Thyroid gland (tissue), 4 donors: ENCODE data around the gene DUSP15. TPM values are rescaled to one million over a fixed set of nuclear protein-coding genes. Genes with fewer than 3 reads are reported as not detected.

ENCODE experiments used
- DNase-seq, 2 donors: peaks; one replicate each; pipeline ENCODE4 v3.0.0-alpha.2; 2019
- H3K27ac ChIP-seq, 3 donors: fragments of 200-600 bp; sonication (generic); 1 replicate in 2 of 3; 2 replicates in 1 of 3; pipeline ENCODE4 v1.5.1; 2016 to 2019; ENCODE audit warnings: mild to moderate bottlenecking in 1 of 3, moderate library complexity in 1 of 3
- H3K27me3 ChIP-seq: fragments of 200-600 bp; sonication (generic); one replicate; pipeline ENCODE4 v1.5.1; 2019
- H3K36me3 ChIP-seq, 2 donors: fragments of 200-600 bp; sonication (generic); one replicate each; pipeline ENCODE4 v1.5.1; 2016 to 2019
- H3K4me1 ChIP-seq, 2 donors: fragments of 200-600 bp; sonication (generic); one replicate each; pipeline ENCODE4 v1.5.1; 2017 to 2019
- H3K4me3 ChIP-seq, 3 donors: fragments of 200-600 bp; sonication (generic); replicated peaks in 1 of 3; 1 replicate in 2 of 3; 2 replicates in 1 of 3; pipeline ENCODE4 v1.5.1; 2016; ENCODE audit warnings: mild to moderate bottlenecking in 1 of 3
- H3K9me3 ChIP-seq: fragments of 200-600 bp; sonication (generic); one replicate; pipeline ENCODE4 v1.5.1; 2017
- CTCF ChIP-seq, 6 experiments: fragments of 200-600 bp in 3 of 6; fragments of 450-650 bp in 3 of 6; sonication (generic) in 3 of 6; IDR thresholded peaks; one replicate each; pipeline ENCODE4 v1.5.1; 2016 to 2019; ENCODE audit warnings: antibody characterized with exemption in 6 of 6, mild to moderate bottlenecking in 2 of 6, inconsistent platforms in 1 of 6, moderate library complexity in 1 of 6
- POLR2A ChIP-seq, 2 donors: fragments of 450-650 bp; IDR thresholded peaks; one replicate each; pipeline ENCODE4 v1.6.1; 2017; ENCODE audit warnings: antibody characterized with exemption in 2 of 2, mild to moderate bottlenecking in 2 of 2, moderate library complexity in 1 of 2
- WGBS, 2 donors: methylation state at CpG; one replicate each; pipeline ENCODE4 v1.1.5; 2017; 5-methylcytosine and 5-hydroxymethylcytosine counted together
- intact Hi-C: fragments of 100-400 bp; cut with DNase I; formaldehyde crosslinking; loops from one replicate; pipeline ENCODE4 v1.15.1; 2023
- total RNA-seq, 4 donors: library from RNA; depleted of rRNA; stranded (reverse); fragments of >200 nt; gene quantifications; one replicate each; pipeline ENCODE4 v1.2.3, GENCODE V29; 2016

DUSP15 gene
- total RNA-seq, 4 donors from 2014 or later = 5.4 to 9.1 (median 7.0) TPM

- Histone ChIP-seq H3K27me3 (no peaks in the 10 kb centered on the region), H3K4me3 (no peak overlapping the region), H3K9me3 (no peaks in the 10 kb centered on the region), H3K36me3 (no peaks in the 10 kb centered on the region), H3K27ac (peak overlapping the region in 1 of 3 donors; percentile 38), H3K4me1 (peaks cover 0 to 31% of the 10 kb centered on the region in 2 donors)
- DNase-seq = no peak
- 72 to 76% methylated on average over 14 to 15 of the region's 15 CpGs for WGBS, 2 donors
- intact Hi-C loops = no loop called here
- no peak for TF ChIP-seq CTCF (IDR thresholded peaks at IDR 0.05)
- TF ChIP-seq POLR2A (IDR thresholded peaks at IDR 0.05) = no peak
Measured at GRCh38 chr20:31840906-31841816, 29.2 kb downstream of the DUSP15 start.

GRCh38 chr20:31839782-31840487 lies 30.4 kb downstream of the DUSP15 start:
- no peaks in the 10 kb centered on the region for H3K9me3 ChIP-seq
- H3K27ac ChIP-seq = no peak overlapping the region
- DNase-seq = no peak
- intact Hi-C loops = loop anchor here (10.0 kb wide), 2 partner anchors 95 to 205 kb away; partner anchors contain the start of gene COX4I2
- TF ChIP-seq POLR2A (IDR thresholded peaks at IDR 0.05) = no peak
- no peak for TF ChIP-seq CTCF (IDR thresholded peaks at IDR 0.05)
- no peaks in the 10 kb centered on the region for H3K36me3 ChIP-seq
- H3K4me1 ChIP-seq = peaks cover 0 to 37% of the 10 kb centered on the region in 2 donors
- no peaks in the 10 kb centered on the region for H3K27me3 ChIP-seq
- H3K4me3 ChIP-seq = no peak overlapping the region
- 75 to 80% methylated on average over 5 of the region's 5 CpGs for WGBS, 2 donors

GRCh38 chr20:31838646-31839292 lies 31.6 kb downstream of the DUSP15 start:
- intact Hi-C loops = loop anchor here (10.0 kb wide), 2 partner anchors 94 to 204 kb away; partner anchors contain the start of gene COX4I2

GRCh38 chr20:31837896-31838397 lies 32.4 kb downstream of the DUSP15 start:
- DNase-seq = no peak
- Histone ChIP-seq H3K27me3 (no peaks in the 10 kb centered on the region), H3K9me3 (no peaks in the 10 kb centered on the region), H3K4me3 (no peak overlapping the region), H3K27ac (peak overlapping the region in 1 of 3 donors; percentile 28), H3K4me1 (peaks cover 0 to 36% of the 10 kb centered on the region in 2 donors), H3K36me3 (no peaks in the 10 kb centered on the region)
- TF ChIP-seq CTCF (IDR thresholded peaks at IDR 0.05) (no peak), POLR2A (IDR thresholded peaks at IDR 0.05) (no peak)
- 56 to 66% methylated on average over 3 of the region's 3 CpGs for WGBS, 2 donors
- intact Hi-C loops = loop anchor here (10.0 kb wide), 2 partner anchors 93 to 203 kb away; partner anchors contain the start of gene COX4I2

More at GRCh38 chr20:31838646-31839292, 31.6 kb downstream of the DUSP15 start:
- peak overlapping the region in 1 of 3 donors; percentile 28 for H3K27ac ChIP-seq
- peaks cover 0 to 39% of the 10 kb centered on the region in 2 donors for H3K4me1 ChIP-seq
- H3K9me3 ChIP-seq = no peaks in the 10 kb centered on the region
- H3K4me3 ChIP-seq = no peak overlapping the region
- DNase-seq = peak in 1 of 2 donors; percentile 37
- TF ChIP-seq CTCF (IDR thresholded peaks at IDR 0.05) (no peak), POLR2A (IDR thresholded peaks at IDR 0.05) (no peak)
- no peaks in the 10 kb centered on the region for H3K36me3 ChIP-seq
- WGBS, 2 donors = 73 to 75% methylated on average over 9 of the region's 9 CpGs
- no peaks in the 10 kb centered on the region for H3K27me3 ChIP-seq
